Measurements from ENCODE around the gene TBC1D10A.

Gene TBC1D10A

DNA sequence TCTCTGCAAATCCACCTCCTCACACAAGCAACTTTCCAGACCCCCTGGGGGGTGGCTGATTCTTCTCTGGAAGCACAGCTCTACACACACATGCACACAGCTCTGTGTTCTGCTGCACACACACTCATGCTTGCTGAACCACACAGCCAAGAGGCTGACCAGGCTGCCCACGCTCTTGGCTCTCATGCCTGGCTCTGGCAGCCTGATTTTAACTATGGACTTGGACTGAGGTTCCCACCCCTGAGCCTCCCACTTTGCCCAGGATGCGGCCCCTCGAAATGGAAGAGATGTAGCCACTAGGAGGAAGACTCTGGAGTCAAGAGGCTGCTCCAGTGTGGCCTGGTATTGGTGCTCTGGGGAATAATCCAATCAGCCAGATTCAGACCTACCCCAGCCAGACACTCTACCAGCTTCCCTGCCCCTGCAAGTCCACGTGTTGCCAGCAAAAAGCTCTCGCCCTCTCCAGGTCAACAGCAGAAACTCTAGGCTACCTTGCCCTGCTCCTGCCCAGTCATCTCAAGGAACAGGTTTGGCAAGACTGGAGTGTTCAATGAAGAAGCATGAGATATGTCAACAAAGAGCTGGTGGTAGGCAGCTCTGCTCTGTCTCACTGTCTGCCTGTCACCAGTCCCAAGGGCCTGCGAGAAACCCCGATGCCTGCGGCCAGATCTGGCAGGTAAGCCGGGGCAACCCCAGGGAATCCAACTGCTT is 28.6 kb downstream of the TBC1D10A start:
- no peak for DNase-seq (ENCODE audit: low spot score)

DNA sequence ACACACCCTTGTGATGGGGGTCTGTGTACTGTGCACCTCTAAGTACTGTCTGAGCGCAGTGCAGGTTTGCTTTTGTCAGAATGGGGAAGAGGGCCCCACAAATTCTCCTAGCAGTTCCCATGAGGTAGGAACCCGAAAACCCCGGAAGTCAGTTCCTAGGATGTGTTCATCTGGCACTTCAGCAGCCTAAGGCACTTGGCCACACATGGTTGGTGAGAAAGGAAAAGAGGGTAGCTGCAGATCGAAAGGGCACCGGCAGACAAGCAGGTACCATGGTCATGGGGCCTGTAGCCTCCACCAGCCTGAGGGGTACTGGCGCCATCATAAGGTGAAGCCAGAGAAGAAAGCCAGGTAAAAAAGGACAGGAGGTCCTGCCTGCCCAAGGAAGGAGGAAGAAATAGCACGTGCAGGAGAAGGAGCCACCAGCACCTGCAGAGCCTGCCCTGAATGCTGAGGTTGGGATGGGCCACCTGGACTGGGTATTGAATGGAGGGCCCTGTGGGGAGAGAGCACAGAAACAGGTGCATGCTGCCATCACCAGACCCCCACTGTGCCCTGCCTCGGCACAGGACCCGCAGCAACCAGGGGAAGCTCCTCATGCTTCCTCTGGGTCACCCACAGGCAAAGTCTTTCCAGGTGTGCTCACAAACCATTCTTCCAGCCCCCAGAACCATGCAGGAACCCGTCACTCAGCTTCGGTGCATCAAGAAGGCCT is 29.3 kb downstream of the TBC1D10A start:
- no peak for DNase-seq (ENCODE audit: low spot score)

DNA sequence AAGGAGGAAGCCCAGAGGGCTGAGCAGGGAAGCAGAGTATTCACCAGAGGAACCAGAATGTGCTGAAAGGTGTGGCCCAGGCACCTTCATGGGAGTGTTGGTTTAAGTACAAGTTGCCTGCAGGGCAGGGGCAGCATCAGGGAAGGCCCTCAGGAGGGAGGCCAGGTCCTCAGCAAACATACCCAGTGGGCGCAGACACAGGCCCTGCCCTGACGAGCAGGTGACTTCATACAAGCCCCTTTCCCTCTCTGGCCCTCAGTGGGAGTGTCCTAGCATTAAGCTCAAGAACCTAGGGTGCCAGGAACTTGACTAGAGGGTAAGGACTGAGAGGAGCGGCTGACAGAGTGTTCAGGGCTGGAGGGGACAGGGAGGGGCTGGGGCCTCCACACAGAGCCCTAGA is 29.9 kb downstream of the TBC1D10A start:
- no peak for DNase-seq (ENCODE audit: low spot score)

DNA sequence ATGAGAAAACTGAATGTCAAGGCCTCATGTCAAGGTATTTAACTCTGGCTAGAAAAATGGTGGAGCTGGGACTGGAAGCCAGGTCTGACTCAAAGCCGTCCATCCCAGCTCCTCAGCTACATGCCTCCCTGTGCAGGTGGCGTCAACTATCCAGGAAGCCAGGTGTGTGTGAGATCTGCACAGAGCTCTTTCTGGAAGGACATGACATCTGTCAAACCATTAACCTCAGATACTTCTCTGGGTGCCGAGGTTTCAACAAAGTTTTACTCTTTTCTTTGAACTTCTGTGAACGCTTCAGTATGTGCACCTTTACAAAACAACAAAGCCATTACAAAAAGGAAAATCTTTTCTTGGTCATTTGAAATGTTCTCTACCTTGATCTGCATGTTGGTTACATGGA is 30.4 kb downstream of the TBC1D10A start:
- no peak for DNase-seq (ENCODE audit: low spot score)

DNA sequence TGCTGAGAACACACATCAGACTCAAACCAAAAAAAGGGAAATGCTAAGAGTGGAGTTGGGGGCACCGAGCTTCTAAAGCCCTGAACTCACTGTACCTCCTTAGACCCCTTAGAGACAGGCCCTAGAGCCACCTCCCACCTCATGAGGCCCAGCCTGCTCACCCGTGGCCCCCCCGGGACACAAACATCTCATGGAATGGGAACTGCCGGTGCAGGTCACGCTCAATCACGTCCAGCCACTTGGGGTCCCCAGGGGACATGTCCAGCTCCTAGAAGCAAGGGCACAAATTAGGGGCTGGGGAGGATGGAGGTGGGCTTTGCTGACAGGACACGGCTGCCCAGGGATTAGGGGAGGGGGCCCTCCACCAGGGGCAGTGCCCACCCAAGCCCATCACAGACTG is 31.2 kb downstream of the TBC1D10A start:
- no peak for DNase-seq (ENCODE audit: low spot score)

DNA sequence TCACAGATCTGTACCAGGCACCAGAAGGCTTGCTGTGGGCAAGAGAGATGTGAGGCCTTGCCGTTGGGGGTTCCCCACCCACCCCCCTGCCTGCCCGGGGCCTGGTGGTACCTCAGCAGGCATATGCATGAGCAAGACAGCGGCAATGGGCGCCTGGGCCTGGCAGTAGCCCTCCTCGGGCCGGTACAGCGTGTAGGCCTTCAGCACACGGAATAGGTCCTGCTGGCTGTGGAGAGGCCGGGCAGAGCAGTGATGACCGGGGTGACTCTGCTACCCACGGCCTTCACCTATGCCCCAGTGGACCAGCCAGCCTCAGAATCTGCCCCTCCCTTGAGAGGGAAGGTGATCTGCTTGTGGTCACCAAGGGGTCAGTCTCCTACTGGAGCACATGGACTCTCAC is 31.9 kb downstream of the TBC1D10A start:
- DNase-seq (ENCODE audit: low spot score) = no peak

DNA sequence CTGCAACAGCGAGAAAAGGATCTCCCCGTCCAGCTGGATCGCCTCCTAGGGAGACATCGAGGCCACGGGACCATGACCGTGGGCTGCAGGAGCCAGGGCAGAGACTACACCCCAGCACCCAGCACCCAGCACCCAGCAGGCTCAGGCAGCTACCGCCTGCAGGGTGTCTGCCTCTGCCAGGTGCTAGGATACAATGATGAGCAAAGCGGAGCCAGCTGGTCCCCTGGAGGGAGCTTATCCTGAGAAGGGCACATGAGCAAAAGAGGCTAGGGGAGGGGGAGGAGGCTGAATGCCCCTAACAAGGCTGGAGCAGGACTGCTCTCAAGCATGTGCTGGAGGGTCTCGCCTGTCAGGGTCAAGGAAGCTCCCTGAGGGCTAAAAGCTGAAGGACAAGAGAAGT is 32.7 kb downstream of the TBC1D10A start:
- no peak for DNase-seq (ENCODE audit: low spot score)

DNA sequence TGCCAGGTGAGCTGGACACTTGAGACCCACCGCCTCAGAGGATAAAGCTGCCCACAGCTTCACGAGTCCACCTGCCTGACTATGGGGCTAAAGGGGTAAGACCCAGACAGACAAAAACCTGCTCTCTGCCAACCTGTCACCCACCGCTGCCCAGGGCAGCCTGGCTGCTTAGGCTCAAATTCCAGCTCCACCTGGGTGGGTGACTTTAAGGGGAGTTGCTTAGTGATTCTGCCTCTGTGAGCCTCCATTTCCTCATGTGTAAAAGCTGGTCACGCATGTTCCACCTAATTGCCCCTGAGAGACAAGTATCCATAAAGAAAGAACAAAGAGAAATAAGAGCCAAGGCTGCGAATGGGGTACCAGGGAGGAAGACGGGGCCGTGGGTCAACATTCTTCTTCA is 33.7 kb downstream of the TBC1D10A start:
- no peak for DNase-seq (ENCODE audit: low spot score)

DNA sequence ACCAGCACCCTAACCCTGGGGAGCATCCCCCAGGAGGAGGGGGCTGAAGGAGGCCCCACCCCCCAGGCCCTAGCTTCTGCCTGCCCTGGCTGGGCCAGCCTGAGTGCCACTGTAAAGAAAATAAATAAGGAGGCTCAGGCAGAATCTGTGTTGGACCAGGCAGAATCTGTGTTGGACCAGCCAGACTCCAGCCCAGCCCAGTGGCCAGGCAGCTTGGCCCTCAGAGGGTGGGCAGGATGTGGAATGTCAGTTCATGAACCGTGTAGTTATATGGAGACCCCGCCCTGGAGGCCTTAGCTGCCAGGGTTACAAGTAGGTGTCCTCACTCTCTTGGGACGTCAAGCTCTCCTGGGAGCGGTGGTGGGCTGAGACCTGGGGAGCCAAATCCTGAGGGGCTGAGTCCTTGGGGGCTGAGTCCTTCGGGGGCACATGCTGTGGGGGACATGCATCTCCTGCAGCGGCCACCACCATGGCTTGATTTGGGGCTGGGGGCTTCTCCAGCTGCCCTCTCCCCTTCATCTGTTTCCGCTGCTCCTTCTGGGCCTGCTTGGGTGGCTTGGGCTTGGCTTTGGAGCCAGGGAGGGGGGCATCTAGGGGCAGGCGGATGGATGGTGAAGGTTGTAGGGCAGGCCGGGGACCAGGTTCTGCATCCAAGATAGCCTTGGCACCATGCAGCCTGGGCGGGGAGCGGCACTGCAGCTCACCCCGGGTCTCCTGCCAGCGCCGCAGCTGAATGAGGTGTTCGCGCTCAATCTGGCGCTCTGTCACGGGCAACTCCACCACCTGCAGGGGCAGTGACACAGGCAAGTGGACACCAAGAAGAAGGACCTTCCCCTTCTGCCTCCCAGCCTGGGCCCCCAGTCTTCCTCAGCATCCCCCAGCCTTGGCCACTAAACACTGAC is 34.4 kb downstream of the TBC1D10A start:
- no peak for DNase-seq (ENCODE audit: low spot score)

DNA sequence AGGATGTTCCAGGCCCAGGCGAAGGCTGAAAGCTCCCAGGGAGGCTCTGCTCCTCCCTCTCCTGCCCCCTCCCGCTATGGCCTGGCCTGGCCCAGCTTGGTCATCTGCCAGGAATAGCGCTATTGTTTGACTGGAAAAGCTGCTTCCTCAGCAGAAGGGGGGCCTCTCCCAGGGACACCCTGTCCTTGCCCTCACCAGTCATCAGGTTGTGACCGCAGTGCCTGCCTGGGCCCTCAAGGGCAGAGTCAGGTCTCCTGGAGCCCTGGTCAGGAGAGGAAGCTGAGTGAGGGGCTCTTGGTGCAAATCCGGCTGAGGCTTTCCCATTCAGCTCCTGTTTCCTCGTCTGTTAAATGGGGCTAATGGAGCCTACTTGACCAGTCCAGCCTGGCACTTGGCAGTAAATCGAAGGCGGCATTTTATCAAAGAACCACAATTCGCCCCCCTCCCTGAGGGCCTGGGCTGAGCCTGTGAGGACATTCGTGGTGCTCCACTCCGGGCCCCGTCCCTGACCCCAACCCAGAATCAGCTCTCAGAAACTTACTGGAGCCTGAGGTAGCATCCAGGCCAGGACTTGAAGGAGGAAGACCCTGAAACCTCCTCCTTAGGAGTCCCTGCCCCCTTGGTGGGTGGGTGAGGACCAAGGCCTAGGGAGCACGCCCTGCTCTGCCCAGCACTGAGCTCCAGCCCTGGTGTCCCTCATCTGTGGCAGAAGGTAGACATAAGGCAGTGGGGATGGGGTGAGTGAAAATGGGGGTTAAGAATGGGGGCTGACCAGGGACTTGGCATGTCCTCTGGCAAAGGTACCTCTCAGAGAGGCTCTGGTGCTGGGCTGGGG is 35.5 kb downstream of the TBC1D10A start:
- peak; percentile 91 for DNase-seq (ENCODE audit: low spot score)

DNA sequence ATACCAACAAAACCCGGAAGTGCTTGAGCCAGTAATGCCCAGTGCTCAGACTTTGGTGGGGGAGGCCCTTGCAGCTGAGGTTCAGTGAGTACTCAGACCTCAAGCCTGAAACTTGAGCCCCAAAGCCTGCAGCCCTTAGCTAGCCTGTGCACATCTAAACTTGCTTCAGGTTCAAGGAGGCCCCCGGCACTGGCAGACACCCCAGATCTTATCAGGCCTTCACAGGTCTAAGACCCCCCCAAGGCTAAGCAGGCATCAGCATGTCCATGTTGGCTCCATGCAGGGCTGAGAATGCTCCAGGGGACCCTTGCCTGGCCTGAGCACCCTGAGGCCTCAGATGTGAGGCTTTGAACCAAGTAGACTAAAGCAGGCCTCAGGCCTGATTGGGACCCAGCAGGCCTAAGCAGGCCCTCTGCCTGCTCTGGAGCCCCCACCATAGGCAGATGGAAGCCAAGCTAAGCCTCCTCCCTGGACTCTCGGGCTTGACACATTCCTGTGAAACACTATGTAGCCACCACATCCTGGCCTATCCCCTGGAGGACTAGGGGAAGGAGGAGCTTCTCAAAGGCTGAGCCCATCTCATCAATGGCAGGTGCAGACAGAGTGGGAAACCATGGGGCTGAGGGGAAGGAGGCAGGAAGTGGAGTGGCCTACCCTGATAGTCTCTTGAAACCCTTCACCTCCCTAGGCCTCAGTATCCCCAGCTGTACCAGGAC is 36.2 kb downstream of the TBC1D10A start:
- DNase-seq (ENCODE audit: low spot score) = peak; percentile 72

DNA sequence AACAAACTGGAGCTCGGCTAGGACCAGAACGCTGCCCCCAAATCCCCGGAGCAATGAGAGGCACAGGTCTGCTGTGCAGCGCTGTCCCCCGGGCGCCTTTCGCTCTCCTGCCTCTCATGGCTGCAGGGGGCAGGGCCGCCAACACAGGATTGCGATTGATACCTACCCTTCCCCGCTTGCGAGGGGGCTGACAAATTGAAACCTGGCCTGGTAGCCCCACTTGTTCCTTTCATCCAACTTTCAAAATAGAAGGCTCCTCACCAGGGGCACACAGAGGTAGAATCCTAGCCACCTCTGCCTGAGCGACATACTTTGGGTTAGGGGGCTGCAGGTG is 36.8 kb downstream of the TBC1D10A start:
- no peak for DNase-seq (ENCODE audit: low spot score)

DNA sequence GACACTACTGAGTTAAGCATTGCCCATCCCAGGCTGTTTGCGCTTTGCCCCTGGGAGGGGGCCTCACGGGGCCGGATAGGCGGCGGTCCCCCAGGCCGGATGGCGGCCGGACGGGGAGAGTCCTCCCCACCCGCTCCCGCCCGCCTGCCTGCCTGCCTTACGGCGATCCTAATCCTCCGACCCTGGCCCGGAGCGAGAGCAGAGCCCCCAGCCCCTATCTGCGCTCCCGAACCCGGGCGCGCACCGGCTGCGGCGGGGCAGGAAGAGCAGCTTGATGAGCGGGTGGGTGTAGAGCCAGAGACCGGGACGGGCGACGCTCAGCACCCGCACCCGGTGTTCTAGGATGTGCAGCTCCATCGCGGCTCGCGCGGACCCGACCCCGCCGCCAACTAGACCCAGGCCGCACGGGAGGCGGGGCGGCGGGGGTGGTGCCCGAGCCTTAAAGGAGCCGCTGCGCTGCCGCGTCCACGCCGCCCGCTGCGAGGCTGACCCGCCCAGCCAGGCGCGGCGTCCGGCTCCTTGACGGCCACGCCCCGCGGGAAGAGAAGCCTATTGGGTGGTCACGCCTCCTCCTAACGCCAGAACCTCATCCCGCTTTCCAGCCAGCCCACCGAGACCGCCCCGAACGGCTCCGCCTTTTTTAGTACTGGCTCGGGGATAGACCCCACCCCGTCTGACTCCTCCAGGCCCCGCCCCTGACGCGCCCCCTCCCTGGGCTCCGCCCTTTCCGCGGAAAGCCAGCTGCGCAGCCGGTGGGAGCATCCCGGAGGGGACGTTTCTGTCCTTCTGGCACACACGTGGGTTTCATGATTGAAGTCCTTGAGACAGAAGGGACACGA is 37.4 kb downstream of the TBC1D10A start, which contains the start of gene CASTOR1:
TSS of gene CASTOR1 (minus strand) at position 365 of the 839 bp plus-strand sequence. CDS start at position 357, 8 bp downstream.
- peak; percentile 94 for DNase-seq (ENCODE audit: low spot score)

DNA sequence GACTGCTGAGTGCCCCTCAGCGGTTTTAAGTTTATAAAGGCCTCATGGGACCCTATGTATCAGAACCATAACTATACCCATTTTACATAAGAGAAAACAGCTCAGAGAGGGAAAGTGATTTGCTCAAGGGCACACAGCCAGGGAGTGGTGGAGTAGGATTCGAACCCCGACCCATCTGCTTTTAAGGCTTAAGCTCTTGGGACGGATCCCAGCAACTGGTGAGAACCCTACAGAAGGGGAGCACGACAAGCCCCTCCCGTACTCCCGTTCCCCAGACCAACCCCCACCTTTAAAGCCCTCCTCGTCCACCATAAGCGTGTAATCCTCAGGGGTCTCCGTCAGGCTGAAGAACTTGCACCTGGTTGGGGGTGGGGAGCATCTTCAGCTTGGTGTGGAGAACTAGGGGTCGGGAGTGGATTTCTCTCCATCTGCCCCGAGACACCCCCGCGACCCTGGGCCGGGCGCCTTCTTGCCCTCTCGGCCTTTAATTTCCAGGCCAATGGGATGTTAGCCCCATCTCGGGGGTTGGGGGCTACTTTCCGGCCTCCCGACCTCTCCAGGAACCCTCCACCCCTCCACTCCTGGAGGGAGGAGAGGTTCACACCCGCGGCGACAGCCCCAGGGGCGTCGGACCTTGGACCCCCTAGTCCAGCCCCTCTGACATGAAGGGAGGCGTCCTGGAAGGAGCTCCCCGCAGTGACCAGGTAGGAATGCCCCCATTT is 38.2 kb downstream of the TBC1D10A start:
- DNase-seq (ENCODE audit: low spot score) = no peak

DNA sequence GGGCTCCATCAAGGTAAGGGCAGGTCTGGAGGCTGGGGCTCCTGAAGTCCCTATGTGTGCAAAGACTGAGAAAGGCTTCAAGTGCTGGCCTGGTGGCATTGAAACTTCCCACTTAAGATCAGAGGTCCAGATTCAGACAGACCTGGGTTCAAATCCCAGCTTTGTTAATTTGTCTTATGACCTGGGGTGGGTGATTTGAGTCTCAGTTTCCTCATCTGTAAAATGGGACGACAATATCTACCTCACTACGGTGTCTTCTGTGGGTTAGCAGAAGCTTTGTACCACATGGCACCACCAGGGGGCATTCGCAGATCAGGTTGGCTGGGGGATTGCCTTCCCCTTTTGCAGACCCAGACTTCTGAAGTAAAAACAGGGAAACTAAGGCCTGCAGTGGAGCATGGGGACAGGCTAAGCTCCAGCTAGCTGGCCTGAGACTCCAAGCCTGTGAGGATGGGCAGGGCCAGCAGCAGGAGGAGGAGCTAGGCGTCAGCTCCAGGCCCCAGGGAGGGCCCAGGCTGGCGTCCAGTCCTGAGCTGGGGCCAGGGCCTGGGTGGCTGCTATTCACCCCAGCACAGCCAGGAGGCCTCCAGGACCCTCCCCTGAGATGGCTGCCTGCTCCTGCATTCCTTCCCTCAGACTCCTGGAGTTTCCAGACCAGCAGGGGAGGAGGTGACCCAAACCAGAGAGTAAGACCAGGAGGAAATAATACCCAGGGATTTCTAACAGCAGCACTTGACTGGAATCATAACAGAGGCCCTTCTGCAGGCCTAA is 38.9 kb downstream of the TBC1D10A start:
- peak; percentile 80 for DNase-seq (ENCODE audit: low spot score)

DNA sequence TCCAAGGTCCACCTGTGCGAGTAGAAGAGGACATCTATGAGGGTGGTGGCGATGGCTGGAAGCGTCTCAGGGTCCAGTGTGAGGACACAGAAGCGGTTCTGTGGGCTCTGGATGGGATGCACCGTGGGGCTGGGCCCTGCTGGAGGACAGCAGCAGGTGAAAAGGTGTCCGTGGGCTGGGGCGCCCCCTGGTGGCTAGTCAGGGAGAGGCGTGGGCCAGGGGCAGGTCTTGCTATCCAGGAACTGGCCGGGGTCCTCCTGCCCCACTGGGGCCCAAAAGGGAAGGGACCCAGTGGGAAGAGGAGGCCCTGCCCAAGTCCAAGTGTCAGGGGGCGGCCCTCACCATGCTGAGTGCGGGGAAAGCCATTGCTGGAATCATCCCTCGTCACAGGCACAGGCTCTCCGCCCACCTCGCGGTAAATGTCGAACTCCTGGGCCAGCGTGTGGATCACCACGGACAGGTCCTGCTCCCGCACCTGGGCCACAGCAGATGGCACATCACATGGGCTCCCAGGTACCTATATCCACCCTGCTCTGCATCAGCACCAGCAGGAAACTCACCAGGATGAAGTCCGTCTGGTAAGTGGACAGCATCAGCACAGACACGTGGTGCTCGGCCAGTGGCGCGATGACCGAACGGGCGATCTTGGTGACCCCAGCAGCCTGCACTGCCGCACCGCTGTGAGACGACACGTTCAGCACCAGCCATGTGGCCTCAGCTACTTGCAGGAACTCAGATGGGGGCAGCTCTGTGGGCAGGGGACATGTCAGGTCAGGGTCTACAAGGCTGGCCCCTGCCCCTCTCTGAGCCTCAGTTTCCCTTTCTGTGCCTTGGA is 39.7 kb downstream of the TBC1D10A start:
- DNase-seq (ENCODE audit: low spot score) = no peak

DNA sequence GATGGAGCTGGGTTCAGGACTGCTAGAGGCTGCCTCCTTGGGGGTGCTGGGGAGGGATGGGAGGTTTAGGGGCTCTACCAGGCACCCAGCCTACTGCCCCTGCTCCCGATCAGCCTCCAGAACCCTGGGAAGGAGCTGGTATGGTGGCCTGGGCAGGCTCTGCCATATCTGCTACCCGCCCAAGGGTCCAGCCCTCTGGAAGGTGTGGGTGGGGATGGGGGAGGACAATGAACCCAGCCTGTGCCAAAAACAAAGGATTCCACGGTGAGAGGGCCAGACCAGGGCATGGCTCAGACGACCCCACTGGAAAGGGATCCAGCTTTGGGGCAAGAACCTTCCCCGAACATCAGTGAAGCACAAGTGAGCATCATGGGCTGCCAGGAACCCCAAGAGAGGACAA is 40.4 kb downstream of the TBC1D10A start:
- DNase-seq (ENCODE audit: low spot score) = no peak

DNA sequence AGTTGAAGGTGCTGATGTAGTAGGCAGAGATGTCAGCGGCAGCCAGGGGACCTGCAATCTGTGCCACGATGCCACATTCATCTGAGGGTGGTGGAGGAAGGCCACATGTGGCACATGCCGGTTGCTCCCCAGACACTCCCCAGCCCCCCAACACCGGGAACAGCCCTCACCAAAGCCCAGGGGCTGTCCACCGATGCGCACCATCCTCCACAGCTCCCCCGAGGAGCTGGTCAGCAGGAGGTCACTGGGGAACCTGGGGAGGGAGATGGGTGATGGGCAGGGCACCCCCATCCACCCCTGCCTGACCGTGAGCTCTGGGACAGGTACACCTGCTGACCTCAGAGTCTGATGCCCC is 40.9 kb downstream of the TBC1D10A start:
- DNase-seq (ENCODE audit: low spot score) = no peak

Data from kidney capillary endothelial cell (primary cell).